Karpas-422 (cell line): ENCODE results near the gene PCP4L1. TPM values are rescaled to one million over a fixed set of nuclear protein-coding genes. Genes with fewer than 3 reads are reported as not detected.
"Not testable (repeated sequence)": the region's sequence is repeated elsewhere in the genome, so short reads cannot be mapped to it uniquely, and the experiment has no call there.

Experiments
- DNase-seq: peaks from one replicate; pipeline ENCODE4 v3.0.0-alpha.2; 2015
- H2AFZ ChIP-seq: fragments of 200-600 bp; sonication (generic); 2 replicates; pipeline ENCODE4 v1.6.1; 2014; ENCODE audit warnings: antibody characterized with exemption, low read length, mixed read lengths
- H3K27ac ChIP-seq: fragments of 200-600 bp; sonication (generic); 2 replicates; pipeline ENCODE4 v1.5.1; 2014; ENCODE audit warnings: mild to moderate bottlenecking, low read length, moderate library complexity
- H3K27me3 ChIP-seq: fragments of 200-600 bp; sonication (generic); 2 replicates; pipeline ENCODE4 v1.6.1; 2014; ENCODE audit warnings: low read length, mixed read lengths
- H3K36me3 ChIP-seq: fragments of 200-600 bp; sonication (generic); 2 replicates; pipeline ENCODE4 v1.6.1; 2014; ENCODE audit warnings: low read length, mixed read lengths; ENCODE audit not compliant: insufficient read depth
- H3K4me1 ChIP-seq: fragments of 200-600 bp; sonication (generic); 2 replicates; pipeline ENCODE4 v1.6.1; 2014; ENCODE audit warnings: mild to moderate bottlenecking, low read length, mixed read lengths
- H3K4me2 ChIP-seq: fragments of 200-600 bp; sonication (generic); 2 replicates; pipeline ENCODE4 v1.6.1; 2014; ENCODE audit warnings: low read length, low read depth, mild to moderate bottlenecking; ENCODE audit not compliant: poor library complexity, severe bottlenecking
- H3K4me3 ChIP-seq: fragments of 200-600 bp; sonication (generic); 2 replicates; pipeline ENCODE4 v1.5.1; 2014; ENCODE audit warnings: mild to moderate bottlenecking, antibody characterized with exemption, low read length, mixed read lengths
- H3K79me2 ChIP-seq: fragments of 200-600 bp; sonication (generic); 2 replicates; pipeline ENCODE4 v1.6.1; 2014; ENCODE audit warnings: mild to moderate bottlenecking, low read length, mixed read lengths
- H3K9ac ChIP-seq: fragments of 200-600 bp; sonication (generic); 2 replicates; pipeline ENCODE4 v1.6.0; 2014; ENCODE audit warnings: low read length
- H3K9me2 ChIP-seq: fragments of 200-600 bp; sonication (generic), shearing (Covaris generic); replicated peaks from 2 replicates; pipeline ENCODE4 v1.6.0; 2014; ENCODE audit warnings: mild to moderate bottlenecking, low read length, moderate library complexity; ENCODE audit not compliant: insufficient read depth
- H3K9me3 ChIP-seq: fragments of 300-700, 200-600 bp; sonication (generic); 2 replicates; pipeline ENCODE4 v1.6.1; 2014; ENCODE audit warnings: low read length, mixed read lengths
- H4K20me1 ChIP-seq: fragments of 200-600 bp; sonication (generic); 2 replicates; pipeline ENCODE4 v1.6.1; 2014; ENCODE audit warnings: mild to moderate bottlenecking, antibody characterized with exemption, low read length, low read depth; ENCODE audit not compliant: insufficient read depth
- total RNA-seq: library from RNA; depleted of rRNA; stranded (reverse); fragments of >200 nt; shearing (Covaris generic); gene quantifications from 2 replicates; pipeline ENCODE4 v1.2.3, GENCODE V29; 2014; ENCODE audit warnings: low replicate concordance

Gene PCP4L1
- total RNA-seq, 1 experiment from 2014 or later: not detected

- H3K9ac ChIP-seq, H2AFZ ChIP-seq, H4K20me1 ChIP-seq, DNase-seq, H3K27me3 ChIP-seq, H3K9me3 ChIP-seq, H3K4me2 ChIP-seq, H3K4me3 ChIP-seq, H3K36me3 ChIP-seq, H3K27ac ChIP-seq, H3K79me2 ChIP-seq, H3K9me2 ChIP-seq: not testable (repeated sequence)
- H3K4me1 ChIP-seq: peaks cover 26% of the 10 kb centered on the region
Observed at GRCh38 chr1:161257109-161257508, 1.4 kb upstream of the PCP4L1 start.

GRCh38 chr1:161259345-161259702 is 779 bp downstream of the PCP4L1 start:
- no peak for DNase-seq
- no peaks in the 10 kb centered on the region for H3K9me2 ChIP-seq
- H3K4me1 ChIP-seq: peaks cover 26% of the 10 kb centered on the region
- H3K4me2 ChIP-seq: no peak overlapping the region
- no peaks in the 10 kb centered on the region for H3K36me3 ChIP-seq
- no peak overlapping the region for H3K27ac ChIP-seq
- H3K9ac ChIP-seq: no peak overlapping the region
- no peak overlapping the region for H2AFZ ChIP-seq
- H3K9me3 ChIP-seq: no peaks in the 10 kb centered on the region; the same call in 1 of the 2 replicates
- no peaks in the 10 kb centered on the region for H4K20me1 ChIP-seq
- H3K79me2 ChIP-seq: no peaks in the 10 kb centered on the region
- H3K4me3 ChIP-seq: no peak overlapping the region
- H3K27me3 ChIP-seq: no peaks in the 10 kb centered on the region

- Histone ChIP-seq H3K4me2 (peak overlapping the region; percentile 60), H3K36me3 (no peaks in the 10 kb centered on the region), H3K27ac (no peak overlapping the region), H3K79me2 (no peaks in the 10 kb centered on the region), H3K9me2 (no peaks in the 10 kb centered on the region), H3K27me3 (no peaks in the 10 kb centered on the region), H3K9ac (no peak overlapping the region; the same call in 1 of the 2 replicates), H3K4me3 (no peak overlapping the region), H4K20me1 (no peaks in the 10 kb centered on the region), H2AFZ (no peak overlapping the region), H3K9me3 (no peaks in the 10 kb centered on the region; the same call in 1 of the 2 replicates), H3K4me1 (peaks cover 26% of the 10 kb centered on the region)
- DNase-seq: no peak
Observed at GRCh38 chr1:161259765-161260164, 1.2 kb downstream of the PCP4L1 start.

- peaks cover 26% of the 10 kb centered on the region for H3K4me1 ChIP-seq
- no peaks in the 10 kb centered on the region for H3K36me3 ChIP-seq
- no peaks in the 10 kb centered on the region for H3K79me2 ChIP-seq
- H3K4me3 ChIP-seq: peak overlapping the region; percentile 52
- no peaks in the 10 kb centered on the region for H3K27me3 ChIP-seq
- H3K4me2 ChIP-seq: peak overlapping the region; percentile 60
- no peaks in the 10 kb centered on the region for H4K20me1 ChIP-seq
- peak; percentile 66 for DNase-seq
- H3K27ac ChIP-seq: no peak overlapping the region
- H3K9me3 ChIP-seq: no peaks in the 10 kb centered on the region; the same call in 1 of the 2 replicates
- H3K9me2 ChIP-seq: no peaks in the 10 kb centered on the region
- H2AFZ ChIP-seq: peak overlapping the region; percentile 12; the same call in 1 of the 2 replicates
- peak overlapping the region; percentile 23 for H3K9ac ChIP-seq
Observed at GRCh38 chr1:161260376-161261260, 2.1 kb downstream of the PCP4L1 start.

GRCh38 chr1:161261261-161262235 is 3.0 kb downstream of the PCP4L1 start:
- Histone ChIP-seq H3K9me3 (no peaks in the 10 kb centered on the region; the same call in 1 of the 2 replicates), H3K27ac (no peak overlapping the region), H3K4me3 (peak overlapping the region; percentile 52; the same call in 1 of the 2 replicates), H3K27me3 (no peaks in the 10 kb centered on the region), H3K79me2 (no peaks in the 10 kb centered on the region), H3K36me3 (no peaks in the 10 kb centered on the region), H3K4me1 (peaks cover 26% of the 10 kb centered on the region), H3K9ac (0 out of 2 replicates have a peak overlapping the region, but pooled peaks have one; percentile 23), H2AFZ (0 out of 2 replicates have a peak overlapping the region, but pooled peaks have one; percentile 12), H3K4me2 (peak overlapping the region; percentile 60), H4K20me1 (no peaks in the 10 kb centered on the region), H3K9me2 (no peaks in the 10 kb centered on the region)
- DNase-seq: peak; percentile 66

- no peak overlapping the region for H3K4me3 ChIP-seq
- H2AFZ ChIP-seq: no peak overlapping the region
- H3K36me3 ChIP-seq: no peaks in the 10 kb centered on the region
- no peaks in the 10 kb centered on the region for H3K9me3 ChIP-seq
- no peak overlapping the region for H3K4me2 ChIP-seq
- H3K9me2 ChIP-seq: no peaks in the 10 kb centered on the region
- DNase-seq: no peak
- H3K9ac ChIP-seq: no peak overlapping the region
- H4K20me1 ChIP-seq: no peaks in the 10 kb centered on the region
- H3K4me1 ChIP-seq: peaks cover 22% of the 10 kb centered on the region
- no peaks in the 10 kb centered on the region for H3K79me2 ChIP-seq
- H3K27me3 ChIP-seq: no peaks in the 10 kb centered on the region
- H3K27ac ChIP-seq: no peak overlapping the region
Observed at GRCh38 chr1:161265305-161265704, 6.8 kb downstream of the PCP4L1 start.

GRCh38 chr1:161266202-161266601 is 7.7 kb downstream of the PCP4L1 start:
- H3K27ac ChIP-seq: no peak overlapping the region
- no peak overlapping the region for H3K4me2 ChIP-seq
- H3K9me2 ChIP-seq: no peaks in the 10 kb centered on the region
- H2AFZ ChIP-seq: no peak overlapping the region
- H3K36me3 ChIP-seq: no peaks in the 10 kb centered on the region
- no peaks in the 10 kb centered on the region for H3K79me2 ChIP-seq
- no peaks in the 10 kb centered on the region for H4K20me1 ChIP-seq
- peaks cover 13% of the 10 kb centered on the region for H3K4me1 ChIP-seq
- H3K27me3 ChIP-seq: no peaks in the 10 kb centered on the region
- DNase-seq: no peak
- no peak overlapping the region for H3K4me3 ChIP-seq
- no peak overlapping the region for H3K9ac ChIP-seq
- no peaks in the 10 kb centered on the region for H3K9me3 ChIP-seq

GRCh38 chr1:161266836-161267235 is 8.3 kb downstream of the PCP4L1 start:
- Histone ChIP-seq H3K36me3 (no peaks in the 10 kb centered on the region), H3K9ac (no peak overlapping the region), H3K4me3 (no peak overlapping the region), H3K4me2 (no peak overlapping the region), H2AFZ (no peak overlapping the region), H4K20me1 (no peaks in the 10 kb centered on the region), H3K27me3 (no peaks in the 10 kb centered on the region), H3K79me2 (no peaks in the 10 kb centered on the region), H3K9me3 (no peaks in the 10 kb centered on the region), H3K27ac (no peak overlapping the region), H3K4me1 (peaks cover 6% of the 10 kb centered on the region), H3K9me2 (no peaks in the 10 kb centered on the region)
- no peak for DNase-seq
